ENCODE results near the gene AGFG2. TPM values are rescaled to one million over a fixed set of nuclear protein-coding genes. Genes with fewer than 3 reads are reported as not detected.
A peak's percentile ranks its signal among the peaks of the same experiment; 100 is the strongest.
"Not testable (repeated sequence)": the region's sequence is repeated elsewhere in the genome, so short reads cannot be mapped to it uniquely, and the experiment has no call there.

The AGFG2 gene
- total and polyA plus RNA-seq, 4 donors = 37.2 to 48.8 (median 42.3) TPM

- TF ChIP-seq YY1 (IDR thresholded peaks at IDR 0.05) = peak; percentile 81
- peak; percentile 91 for TF ChIP-seq MAX (IDR thresholded peaks at IDR 0.05)
- no peak for TF ChIP-seq CTCF (IDR thresholded peaks at IDR 0.05; ENCODE audit: low read depth, low read length, missing input control)
- peak; percentile 86 for TF ChIP-seq HNF4G (IDR thresholded peaks at IDR 0.05)
- TF ChIP-seq HNF4A (conservative IDR thresholded peaks at IDR 0.05) = peak; percentile 91 to 92
- no peak for TF ChIP-seq NR2F2 (IDR thresholded peaks at IDR 0.05)
- TF ChIP-seq GABPA (IDR thresholded peaks at IDR 0.05 in 1 of 2, conservative IDR thresholded peaks at IDR 0.05 in 1 of 2) = no peak
- no peak for TF ChIP-seq FOXA2 (IDR thresholded peaks at IDR 0.05)
- TF ChIP-seq REST (IDR thresholded peaks at IDR 0.05) = peak; percentile 78
- TF ChIP-seq ZBTB33 (IDR thresholded peaks at IDR 0.05) = peak; percentile 81
- peak; percentile 93 for TF ChIP-seq SP1 (IDR thresholded peaks at IDR 0.05)
- peak in 1 of 2 donors; percentile 73 for TF ChIP-seq EGR1 (IDR thresholded peaks at IDR 0.05; ENCODE audit: low read depth in 2 of 2)
- TF ChIP-seq TAF1 (conservative IDR thresholded peaks at IDR 0.05) = peak; percentile 28
- no peak for TF ChIP-seq FOXA1 (IDR thresholded peaks at IDR 0.05)
- peak; percentile 48 to 67 for TF ChIP-seq JUND (IDR thresholded peaks at IDR 0.05)
- peak; percentile 45 for TF ChIP-seq ATF3 (IDR thresholded peaks at IDR 0.05)
- peak; percentile 30 to 31 for TF ChIP-seq RAD21 (IDR thresholded peaks at IDR 0.05)
- TF ChIP-seq RXRA (IDR thresholded peaks at IDR 0.05) = peak; percentile 73 to 92
- no peaks in the 10 kb centered on the region for H3K36me3 ChIP-seq (ENCODE audit: control insufficient read depth in 4 of 4, insufficient read depth in 3 of 4, low read depth in 1 of 4, low read length in 3 of 4)
- H3K27ac ChIP-seq (ENCODE audit: low read depth in 1 of 2, low read length in 2 of 2) = peak overlapping the region; percentile 57 to 89
- H3K27me3 ChIP-seq (ENCODE audit: control insufficient read depth in 4 of 4, insufficient read depth in 4 of 4, low read length in 3 of 4) = no peaks in the 10 kb centered on the region
- H3K9me3 ChIP-seq (ENCODE audit: control insufficient read depth in 4 of 4, low read length in 3 of 4) = no peaks in the 10 kb centered on the region
- 12% methylated on average over 6 of the region's 6 CpGs for WGBS
- H3K4me3 ChIP-seq (ENCODE audit: low read depth in 1 of 3, low read length in 3 of 3) = peak overlapping the region; percentile 92 to 98 (median 96)
- peak overlapping the region; percentile 60 to 91 for H3K9ac ChIP-seq (ENCODE audit: low read depth in 1 of 2, low read length in 2 of 2)
- DNase-seq (ENCODE audit: low spot score) = peak; percentile 56
- H3K4me1 ChIP-seq (ENCODE audit: control insufficient read depth in 4 of 4, insufficient read depth in 4 of 4, low read length in 3 of 4) = peaks cover 7 to 52% (median 45%) of the 10 kb centered on the region in 4 donors
These were observed 1.2 kb downstream of the AGFG2 start for GRCh38 chr7:100540073-100540723.

GRCh38 chr7:100541309-100541708, 2.3 kb downstream of the AGFG2 start:
- H3K9me3 ChIP-seq (ENCODE audit: control insufficient read depth in 4 of 4, low read length in 3 of 4); DNase-seq (ENCODE audit: low spot score); H3K36me3 ChIP-seq (ENCODE audit: control insufficient read depth in 4 of 4, insufficient read depth in 3 of 4, low read depth in 1 of 4, low read length in 3 of 4); H3K27me3 ChIP-seq (ENCODE audit: control insufficient read depth in 4 of 4, insufficient read depth in 4 of 4, low read length in 3 of 4); H3K9ac ChIP-seq (ENCODE audit: low read depth in 1 of 2, low read length in 2 of 2): not testable (repeated sequence)
- Histone ChIP-seq H3K27ac (ENCODE audit: low read depth in 1 of 2, low read length in 2 of 2) (peak overlapping the region; percentile 57 to 60), H3K4me3 (ENCODE audit: low read depth in 1 of 3, low read length in 3 of 3) (peak overlapping the region in 1 of 3 donors; percentile 35), H3K4me1 (ENCODE audit: control insufficient read depth in 4 of 4, insufficient read depth in 4 of 4, low read length in 3 of 4) (peaks cover 9 to 61% (median 55%) of the 10 kb centered on the region in 4 donors)
- WGBS = 39% methylated on average over 7 of the region's 7 CpGs

All from liver (tissue), 9 donors.